Smooth muscle cell of the brain vasculature (primary cell): ENCODE results near the gene CD163.
"Not testable (repeated sequence)": the region's sequence is repeated elsewhere in the genome, so short reads cannot be mapped to it uniquely, and the experiment has no call there.

ENCODE experiments used
- DNase-seq: peaks from one replicate; pipeline ENCODE4 v3.0.0-alpha.2; 2012; ENCODE audit warnings: low read depth, low spot score

The CD163 gene

DNA sequence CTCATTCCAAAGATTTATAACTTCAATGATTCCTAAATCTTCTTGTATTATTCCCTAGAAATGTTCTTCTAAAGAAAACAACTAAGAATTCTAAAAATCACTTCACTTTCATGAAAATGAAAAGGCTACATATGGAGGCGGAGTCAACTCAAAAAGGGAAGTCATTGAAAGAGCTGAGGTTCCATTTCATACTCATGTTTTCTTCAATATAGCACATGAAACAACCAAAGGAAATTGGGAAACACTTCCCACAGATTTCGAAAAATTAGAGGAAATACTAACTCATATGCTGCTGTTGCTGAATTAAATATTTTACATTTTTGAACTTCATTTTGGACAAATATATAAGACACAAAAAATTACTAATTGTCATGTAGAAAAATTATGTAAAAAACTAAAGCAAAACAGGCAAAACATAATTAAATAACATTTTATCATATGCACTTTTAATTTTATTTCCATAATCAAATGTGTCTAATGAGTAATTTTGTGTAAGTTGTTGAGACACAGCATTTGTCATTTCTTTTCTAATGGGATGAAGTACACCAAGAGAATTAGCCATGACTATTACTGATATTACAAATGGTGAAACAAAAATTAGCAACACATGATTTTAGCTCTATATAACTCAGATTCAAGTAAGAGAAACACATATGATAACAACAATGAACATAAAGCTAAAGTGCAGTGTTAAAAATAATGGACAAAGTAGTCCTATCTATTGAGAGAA is at the start of gene CD163:
Gene CD163, minus strand, starts transcription at position 92 of the 730 bp plus-strand sequence. Its CDS starts 87 bp downstream, at position 5.
- no peak for DNase-seq

DNA sequence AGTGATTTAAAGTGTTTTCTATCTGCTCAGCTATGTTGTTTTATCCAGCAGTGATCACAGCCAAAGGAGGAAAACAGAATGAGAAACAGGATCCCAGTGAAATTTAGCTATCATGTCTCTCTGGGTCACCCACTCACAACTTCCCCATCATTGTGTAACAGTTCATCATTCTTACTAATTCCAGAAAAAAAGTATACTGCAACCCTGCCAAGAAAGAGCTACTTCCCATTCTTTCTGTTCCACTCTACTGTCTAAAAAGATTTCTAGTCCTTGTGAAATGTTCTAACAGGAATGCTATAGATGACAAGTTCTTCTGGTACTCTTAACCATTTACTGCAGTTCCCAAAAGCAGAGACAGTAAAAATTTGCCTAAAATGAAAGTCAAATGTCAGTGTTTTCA is 39.2 kb upstream of the CD163 start:
- no peak for DNase-seq

DNA sequence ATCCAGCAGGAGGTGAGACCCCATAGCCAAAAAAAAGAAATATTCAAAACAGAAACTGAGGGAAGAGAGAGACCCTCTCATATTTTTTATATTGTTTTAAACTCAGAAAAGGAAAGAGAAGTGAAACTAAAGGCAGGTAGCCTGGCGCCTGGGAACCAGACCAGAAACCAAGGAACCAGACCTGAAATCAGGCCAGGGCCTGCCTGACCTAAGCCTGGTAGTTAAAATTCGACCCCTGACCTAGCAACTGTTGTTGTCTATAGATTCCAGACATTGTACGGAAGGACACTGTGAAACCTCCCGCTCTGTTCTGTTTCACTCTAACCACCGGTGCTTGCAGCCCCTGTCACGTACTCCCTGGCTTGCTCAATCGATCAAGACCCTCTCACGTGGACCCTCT is 38.5 kb upstream of the CD163 start:
- no peak for DNase-seq

GRCh38 chr12:7514416-7514815 is 10.8 kb upstream of the CD163 start:
- DNase-seq, result no peak

GRCh38 chr12:7512553-7512952 is 9.0 kb upstream of the CD163 start:
- peak; percentile 90 for DNase-seq

DNA sequence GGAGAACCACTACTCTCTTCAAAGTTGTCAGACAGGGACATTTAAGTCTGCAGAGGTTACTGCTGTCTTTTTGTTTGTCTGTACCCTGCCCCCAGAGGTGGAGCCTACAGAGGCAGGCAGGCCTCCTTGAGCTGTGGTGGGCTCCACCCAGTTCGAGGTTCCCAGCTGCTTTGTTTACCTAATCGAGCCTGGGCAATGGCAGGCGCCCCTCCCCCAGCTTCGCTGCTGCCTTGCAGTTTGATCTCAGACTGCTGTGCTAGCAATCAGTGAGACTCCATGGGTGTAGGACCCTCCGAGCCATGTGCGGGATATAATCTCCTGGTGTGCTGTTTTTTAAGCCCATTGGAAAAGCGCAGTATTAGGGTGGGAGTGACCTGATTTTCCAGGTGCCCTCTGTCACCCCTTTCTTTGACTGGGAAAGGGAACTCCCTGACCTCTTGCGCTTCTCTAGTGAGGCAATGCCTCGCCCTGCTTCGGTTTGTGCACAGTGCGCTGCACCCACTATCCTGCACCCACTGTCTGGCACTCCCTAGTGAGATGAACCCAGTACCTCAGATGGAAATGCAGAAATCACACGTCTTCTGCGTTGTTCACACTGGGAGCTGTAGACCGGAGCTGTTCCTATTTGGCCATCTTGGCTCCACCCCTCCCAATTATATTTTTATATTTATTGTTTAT is 6.4 kb upstream of the CD163 start:
- DNase-seq, result not testable (repeated sequence)

GRCh38 chr12:7502612-7503011 is 965 bp downstream of the CD163 start:
- no peak for DNase-seq

DNA sequence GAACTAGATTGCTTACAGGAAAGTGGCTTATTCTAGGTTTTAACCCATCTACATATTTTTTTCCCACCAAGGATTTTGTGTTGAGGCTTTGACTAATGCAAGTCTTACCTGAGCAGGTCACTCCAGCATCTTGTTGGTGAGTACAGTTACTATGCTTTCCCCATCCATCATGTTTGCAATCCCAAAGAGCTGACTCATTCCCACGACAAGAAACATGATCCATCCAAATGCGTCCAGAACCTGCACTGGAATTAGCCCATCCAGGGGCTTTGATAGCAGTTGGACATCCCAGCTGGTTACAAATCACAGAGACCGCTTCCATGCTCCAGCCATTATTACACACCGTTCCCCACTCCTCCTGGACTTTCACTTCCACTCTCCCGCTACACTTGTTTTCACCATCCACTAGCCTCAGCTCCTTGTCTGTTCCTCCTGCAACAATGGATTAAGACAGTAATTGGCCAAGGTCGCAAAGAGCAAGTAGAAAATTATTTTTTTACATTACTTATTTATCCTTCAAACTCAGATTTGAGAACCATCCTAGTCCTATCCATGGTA is 2.5 kb downstream of the CD163 start:
- DNase-seq, result no peak

DNA sequence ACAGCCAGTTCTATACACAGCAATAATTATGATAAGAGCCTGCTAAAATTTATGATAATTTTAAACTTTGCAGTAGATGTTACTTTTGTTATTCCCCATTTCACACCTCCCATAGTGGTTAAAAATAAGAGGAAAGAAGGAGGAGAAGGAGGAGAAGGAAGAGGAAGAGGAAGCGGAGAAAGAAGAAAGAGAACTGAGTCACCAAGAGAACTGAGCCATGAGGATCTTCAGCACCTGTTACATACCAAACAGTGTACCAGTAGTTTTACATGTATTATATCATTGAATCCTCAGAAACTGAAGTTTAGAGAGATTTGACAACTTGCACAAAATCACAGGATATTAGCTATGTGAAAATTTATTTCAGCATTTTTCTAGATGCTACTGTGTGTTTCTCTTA is 3.9 kb downstream of the CD163 start:
- DNase-seq, result no peak

- peak; percentile 37 for DNase-seq
Measured at GRCh38 chr12:7498809-7499208, 4.8 kb downstream of the CD163 start.

DNA sequence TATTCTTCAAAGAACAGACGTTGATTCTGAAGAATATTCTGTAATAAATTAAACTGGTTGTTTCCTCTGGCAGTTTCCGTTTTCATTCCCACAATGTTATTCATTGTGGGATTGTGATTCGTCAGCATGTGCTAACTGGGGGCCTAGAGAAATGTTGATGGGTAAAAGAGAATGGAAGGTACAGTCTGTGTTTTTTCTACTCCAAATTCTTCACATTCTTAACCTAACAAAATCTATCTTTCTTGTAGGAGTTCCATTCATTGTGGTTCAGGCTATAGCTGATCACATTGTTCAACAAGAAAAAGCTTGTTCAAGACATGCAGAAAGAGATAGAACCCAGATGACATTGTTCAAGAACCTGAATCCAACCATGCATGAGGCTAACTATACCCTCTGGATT is 5.9 kb downstream of the CD163 start:
- no peak for DNase-seq

DNA sequence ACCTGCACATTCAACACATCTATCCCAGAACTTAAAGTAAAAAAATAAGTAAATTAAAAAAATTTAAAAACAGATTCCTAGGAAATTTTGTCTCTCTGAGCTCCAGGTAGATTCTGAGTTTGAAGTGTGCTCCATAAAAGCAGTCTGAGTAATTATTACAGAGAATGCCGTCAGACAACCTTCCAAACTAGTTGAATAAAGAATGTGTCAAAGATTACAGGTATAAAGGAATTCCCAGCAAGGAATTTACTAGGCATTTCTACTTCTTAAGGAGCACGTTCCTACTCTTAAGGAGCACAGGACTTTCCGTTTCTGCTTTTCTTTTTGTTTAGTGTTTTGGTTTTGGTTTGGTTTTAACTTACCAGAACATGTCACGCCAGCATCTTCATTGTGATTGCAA is 7.1 kb downstream of the CD163 start:
- DNase-seq, result no peak

- DNase-seq, result no peak
Measured at GRCh38 chr12:7495136-7495535, 8.4 kb downstream of the CD163 start.

DNA sequence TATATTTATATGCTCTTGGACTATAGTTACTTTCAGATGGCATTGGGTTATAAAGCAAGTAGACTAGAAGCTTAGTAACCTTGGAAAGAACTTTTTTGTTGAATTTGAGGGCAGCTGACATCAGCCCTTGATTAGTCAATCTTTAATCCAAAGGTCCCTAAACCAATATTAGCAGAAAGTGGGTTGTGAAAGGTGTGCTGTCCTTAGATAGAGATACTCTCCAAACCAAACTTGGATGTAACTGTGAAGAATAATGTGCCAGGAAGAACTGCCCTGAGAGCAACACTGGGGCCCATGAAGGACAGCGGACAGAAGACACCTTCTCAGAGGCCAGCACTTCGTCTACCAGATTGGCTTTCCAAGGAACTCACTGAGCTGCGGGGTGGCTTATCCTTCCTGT is 10.6 kb downstream of the CD163 start:
- no peak for DNase-seq

GRCh38 chr12:7486512-7486911 is 17.1 kb downstream of the CD163 start:
- no peak for DNase-seq

DNA sequence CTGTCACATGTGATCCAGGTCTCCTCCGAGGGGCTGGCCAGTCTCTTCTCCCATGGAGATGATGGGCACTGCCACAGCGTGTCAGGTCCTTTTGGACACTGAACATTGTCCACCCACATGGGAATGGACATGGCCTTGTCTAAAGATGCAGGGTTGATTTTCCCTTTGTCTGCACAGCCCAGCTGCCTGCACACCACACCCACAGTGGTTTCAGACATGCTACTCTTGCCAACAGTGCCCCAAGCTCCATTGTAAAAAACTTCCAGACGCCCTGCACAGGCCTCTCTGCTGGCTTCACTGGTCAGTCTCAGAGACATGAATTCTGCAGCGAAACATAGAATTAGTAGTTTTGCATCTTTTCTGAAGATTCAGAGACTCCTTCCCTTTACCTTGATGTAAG is 18.5 kb downstream of the CD163 start:
- no peak for DNase-seq

- no peak for DNase-seq
Measured at GRCh38 chr12:7483343-7483742, 20.2 kb downstream of the CD163 start.

GRCh38 chr12:7479771-7480170 is 23.8 kb downstream of the CD163 start:
- DNase-seq, result no peak

GRCh38 chr12:7472060-7472459 is 31.5 kb downstream of the CD163 start:
- no peak for DNase-seq

- DNase-seq, result peak; percentile 23
Measured at GRCh38 chr12:7460375-7461259, 43.0 kb downstream of the CD163 start.

DNA sequence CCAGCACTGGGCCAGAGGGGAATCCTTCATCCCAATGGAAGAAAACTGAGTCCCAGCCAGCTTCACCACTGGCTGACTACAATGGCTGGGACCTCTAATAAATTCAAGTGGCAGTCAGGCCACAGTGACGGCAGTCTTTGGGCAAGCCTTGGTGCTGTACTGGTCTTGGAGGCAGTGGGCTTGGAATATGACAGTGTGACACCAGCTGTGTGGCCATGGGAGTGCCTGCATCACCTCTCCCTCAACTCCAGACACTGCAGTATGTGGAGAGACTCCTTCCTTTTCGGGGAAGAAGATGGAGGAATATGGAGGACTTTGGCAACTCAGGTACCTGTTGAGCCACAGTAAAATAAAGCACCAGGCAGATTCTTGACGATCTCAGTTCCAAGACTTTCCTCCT is 43.6 kb downstream of the CD163 start:
- no peak for DNase-seq

GRCh38 chr12:7451756-7452155 is 51.8 kb downstream of the CD163 start:
- DNase-seq, result no peak
